K562 (cell line): Measurements from ENCODE around the gene TRIM2.

Experiments
- ATF1 ChIP-seq, 2 experiments: fragments of 450-650 bp in 1 of 2; IDR thresholded peaks; 2 replicates each; pipeline ENCODE4 v1.6.1; 2016; ENCODE audit warnings: missing compliant biosample characterization in 1 of 2, missing genetic modification characterization in 1 of 2
- CBX8 ChIP-seq: fragments of 200-600 bp; sonication (generic); IDR thresholded peaks from 2 replicates; pipeline ENCODE4 v1.6.1; 2012; ENCODE audit warnings: borderline replicate concordance, mixed run types, low read depth, mild to moderate bottlenecking, moderate library complexity, mixed read lengths, low read length, control low read depth, inconsistent platforms; ENCODE audit not compliant: poor library complexity, severe bottlenecking; ENCODE audit errors: extremely low read depth
- GTF2F1 ChIP-seq: IDR thresholded peaks from 2 replicates; pipeline ENCODE4 v1.6.1; 2011; ENCODE audit warnings: low read depth, low read length, improper control_type of control experiment
- NRF1 ChIP-seq, 2 experiments: fragments of 450-650 bp; IDR thresholded peaks in 1 of 2; conservative IDR thresholded peaks in 1 of 2; 2 replicates each; pipeline ENCODE4 v1.6.1; 2014; ENCODE audit warnings: mild to moderate bottlenecking in 2 of 2
- SIN3B ChIP-seq: fragments of 450-650 bp; IDR thresholded peaks from 2 replicates; pipeline ENCODE4 v1.6.1; 2017; ENCODE audit warnings: low read depth, mild to moderate bottlenecking, moderate library complexity
- TBL1XR1 ChIP-seq, 2 experiments: IDR thresholded peaks; 2 replicates each; pipeline ENCODE4 v1.6.1; 2012; ENCODE audit warnings: improper control_type of control experiment in 2 of 2, low read length in 2 of 2, mild to moderate bottlenecking in 1 of 2
- TF ChIP-seq, protein P1 (sequence below): sonication (generic); formaldehyde crosslinking; IDR thresholded peaks from 2 replicates; pipeline ENCODE4 v1.8.0; 2023; ENCODE audit warnings: missing genetic modification reagents, mild to moderate bottlenecking, borderline replicate concordance
- TF ChIP-seq, protein P2 (sequence below): fragments of 450-650 bp; IDR thresholded peaks from one replicate; pipeline ENCODE4 v1.6.1; 2018; ENCODE audit warnings: mild to moderate bottlenecking, moderate library complexity; ENCODE audit not compliant: partially characterized antibody
- TF ChIP-seq, protein P3 (sequence below): fragments of 200-800 bp; sonication (Bioruptor generic); IDR thresholded peaks from 2 replicates; pipeline ENCODE4 v1.6.1; 2016; ENCODE audit warnings: missing genetic modification characterization, missing compliant biosample characterization
- TF ChIP-seq, protein P4 (sequence below), 3 experiments: IDR thresholded peaks in 2 of 3; conservative IDR thresholded peaks in 1 of 3; 2 replicates each; pipeline ENCODE4 v1.5.1; 2011 to 2012; ENCODE audit warnings: low read length in 3 of 3, mild to moderate bottlenecking in 3 of 3, control low read depth in 2 of 3, improper control_type of control experiment in 1 of 3, inconsistent platforms in 1 of 3, low read depth in 1 of 3, mixed read lengths in 1 of 3, moderate library complexity in 1 of 3; ENCODE audit not compliant: insufficient read depth in 2 of 3
- TF ChIP-seq, protein P5 (sequence below): fragments of 450-650 bp; conservative IDR thresholded peaks from 2 replicates; pipeline ENCODE4 v1.6.1; 2016; ENCODE audit warnings: missing genetic modification characterization, low read depth, mild to moderate bottlenecking, control low read depth, missing compliant biosample characterization
- TF ChIP-seq, protein P6 (sequence below), 3 experiments: fragments of 200-800 bp in 1 of 3; sonication (Bioruptor generic) in 1 of 3; sonication (generic) in 1 of 3; formaldehyde crosslinking in 1 of 3; IDR thresholded peaks; 2 replicates each; pipeline versions ENCODE4 v1.6.1 to v1.8.0; 2016 to 2022; ENCODE audit warnings: mild to moderate bottlenecking in 2 of 3, missing compliant biosample characterization in 2 of 3, missing genetic modification characterization in 2 of 3, missing genetic modification reagents in 1 of 3

DNA sequence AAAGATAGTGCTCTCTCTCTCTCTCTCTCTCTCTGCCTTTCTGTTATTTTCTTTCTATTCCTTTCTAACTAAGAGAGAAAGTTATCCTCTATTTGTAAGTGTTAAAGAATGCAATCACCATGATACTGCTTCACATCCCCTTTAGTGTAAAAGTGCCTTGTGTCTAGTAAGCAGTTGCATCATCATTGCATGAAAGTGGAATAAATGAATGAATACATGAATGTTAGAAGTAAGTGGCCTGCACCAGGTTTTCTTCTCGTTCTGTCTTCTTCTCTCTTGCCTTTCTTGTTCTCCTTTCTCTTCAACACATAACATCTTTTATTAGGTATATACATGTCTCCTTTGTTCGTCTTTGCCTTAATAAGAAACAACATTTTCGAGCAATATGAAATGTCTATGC lies 35.2 kb downstream of the TRIM2 start:
- TF ChIP-seq SIN3B (no peak), TBL1XR1 (IDR thresholded peaks at IDR 0.05; ENCODE audit: low read length in 2 of 2) (no peak), CBX8 (no peak), GTF2F1 (no peak), ATF1 (CRISPR knock-in tag; IDR thresholded peaks at IDR 0.05) (no peak), ATF1 (tag; IDR thresholded peaks at IDR 0.05) (no peak), NRF1 (conservative IDR thresholded peaks at IDR 0.05 in 1 of 2, IDR thresholded peaks at IDR 0.05 in 1 of 2) (no peak)
- TF ChIP-seq, protein P1, sequence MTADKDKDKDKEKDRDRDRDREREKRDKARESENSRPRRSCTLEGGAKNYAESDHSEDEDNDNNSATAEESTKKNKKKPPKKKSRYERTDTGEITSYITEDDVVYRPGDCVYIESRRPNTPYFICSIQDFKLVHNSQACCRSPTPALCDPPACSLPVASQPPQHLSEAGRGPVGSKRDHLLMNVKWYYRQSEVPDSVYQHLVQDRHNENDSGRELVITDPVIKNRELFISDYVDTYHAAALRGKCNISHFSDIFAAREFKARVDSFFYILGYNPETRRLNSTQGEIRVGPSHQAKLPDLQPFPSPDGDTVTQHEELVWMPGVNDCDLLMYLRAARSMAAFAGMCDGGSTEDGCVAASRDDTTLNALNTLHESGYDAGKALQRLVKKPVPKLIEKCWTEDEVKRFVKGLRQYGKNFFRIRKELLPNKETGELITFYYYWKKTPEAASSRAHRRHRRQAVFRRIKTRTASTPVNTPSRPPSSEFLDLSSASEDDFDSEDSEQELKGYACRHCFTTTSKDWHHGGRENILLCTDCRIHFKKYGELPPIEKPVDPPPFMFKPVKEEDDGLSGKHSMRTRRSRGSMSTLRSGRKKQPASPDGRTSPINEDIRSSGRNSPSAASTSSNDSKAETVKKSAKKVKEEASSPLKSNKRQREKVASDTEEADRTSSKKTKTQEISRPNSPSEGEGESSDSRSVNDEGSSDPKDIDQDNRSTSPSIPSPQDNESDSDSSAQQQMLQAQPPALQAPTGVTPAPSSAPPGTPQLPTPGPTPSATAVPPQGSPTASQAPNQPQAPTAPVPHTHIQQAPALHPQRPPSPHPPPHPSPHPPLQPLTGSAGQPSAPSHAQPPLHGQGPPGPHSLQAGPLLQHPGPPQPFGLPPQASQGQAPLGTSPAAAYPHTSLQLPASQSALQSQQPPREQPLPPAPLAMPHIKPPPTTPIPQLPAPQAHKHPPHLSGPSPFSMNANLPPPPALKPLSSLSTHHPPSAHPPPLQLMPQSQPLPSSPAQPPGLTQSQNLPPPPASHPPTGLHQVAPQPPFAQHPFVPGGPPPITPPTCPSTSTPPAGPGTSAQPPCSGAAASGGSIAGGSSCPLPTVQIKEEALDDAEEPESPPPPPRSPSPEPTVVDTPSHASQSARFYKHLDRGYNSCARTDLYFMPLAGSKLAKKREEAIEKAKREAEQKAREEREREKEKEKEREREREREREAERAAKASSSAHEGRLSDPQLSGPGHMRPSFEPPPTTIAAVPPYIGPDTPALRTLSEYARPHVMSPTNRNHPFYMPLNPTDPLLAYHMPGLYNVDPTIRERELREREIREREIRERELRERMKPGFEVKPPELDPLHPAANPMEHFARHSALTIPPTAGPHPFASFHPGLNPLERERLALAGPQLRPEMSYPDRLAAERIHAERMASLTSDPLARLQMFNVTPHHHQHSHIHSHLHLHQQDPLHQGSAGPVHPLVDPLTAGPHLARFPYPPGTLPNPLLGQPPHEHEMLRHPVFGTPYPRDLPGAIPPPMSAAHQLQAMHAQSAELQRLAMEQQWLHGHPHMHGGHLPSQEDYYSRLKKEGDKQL (CRISPR knock-in tag) = no peak
- TF ChIP-seq, protein P2, sequence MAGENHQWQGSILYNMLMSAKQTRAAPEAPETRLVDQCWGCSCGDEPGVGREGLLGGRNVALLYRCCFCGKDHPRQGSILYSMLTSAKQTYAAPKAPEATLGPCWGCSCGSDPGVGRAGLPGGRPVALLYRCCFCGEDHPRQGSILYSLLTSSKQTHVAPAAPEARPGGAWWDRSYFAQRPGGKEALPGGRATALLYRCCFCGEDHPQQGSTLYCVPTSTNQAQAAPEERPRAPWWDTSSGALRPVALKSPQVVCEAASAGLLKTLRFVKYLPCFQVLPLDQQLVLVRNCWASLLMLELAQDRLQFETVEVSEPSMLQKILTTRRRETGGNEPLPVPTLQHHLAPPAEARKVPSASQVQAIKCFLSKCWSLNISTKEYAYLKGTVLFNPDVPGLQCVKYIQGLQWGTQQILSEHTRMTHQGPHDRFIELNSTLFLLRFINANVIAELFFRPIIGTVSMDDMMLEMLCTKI = no peak
- TF ChIP-seq, protein P3, sequence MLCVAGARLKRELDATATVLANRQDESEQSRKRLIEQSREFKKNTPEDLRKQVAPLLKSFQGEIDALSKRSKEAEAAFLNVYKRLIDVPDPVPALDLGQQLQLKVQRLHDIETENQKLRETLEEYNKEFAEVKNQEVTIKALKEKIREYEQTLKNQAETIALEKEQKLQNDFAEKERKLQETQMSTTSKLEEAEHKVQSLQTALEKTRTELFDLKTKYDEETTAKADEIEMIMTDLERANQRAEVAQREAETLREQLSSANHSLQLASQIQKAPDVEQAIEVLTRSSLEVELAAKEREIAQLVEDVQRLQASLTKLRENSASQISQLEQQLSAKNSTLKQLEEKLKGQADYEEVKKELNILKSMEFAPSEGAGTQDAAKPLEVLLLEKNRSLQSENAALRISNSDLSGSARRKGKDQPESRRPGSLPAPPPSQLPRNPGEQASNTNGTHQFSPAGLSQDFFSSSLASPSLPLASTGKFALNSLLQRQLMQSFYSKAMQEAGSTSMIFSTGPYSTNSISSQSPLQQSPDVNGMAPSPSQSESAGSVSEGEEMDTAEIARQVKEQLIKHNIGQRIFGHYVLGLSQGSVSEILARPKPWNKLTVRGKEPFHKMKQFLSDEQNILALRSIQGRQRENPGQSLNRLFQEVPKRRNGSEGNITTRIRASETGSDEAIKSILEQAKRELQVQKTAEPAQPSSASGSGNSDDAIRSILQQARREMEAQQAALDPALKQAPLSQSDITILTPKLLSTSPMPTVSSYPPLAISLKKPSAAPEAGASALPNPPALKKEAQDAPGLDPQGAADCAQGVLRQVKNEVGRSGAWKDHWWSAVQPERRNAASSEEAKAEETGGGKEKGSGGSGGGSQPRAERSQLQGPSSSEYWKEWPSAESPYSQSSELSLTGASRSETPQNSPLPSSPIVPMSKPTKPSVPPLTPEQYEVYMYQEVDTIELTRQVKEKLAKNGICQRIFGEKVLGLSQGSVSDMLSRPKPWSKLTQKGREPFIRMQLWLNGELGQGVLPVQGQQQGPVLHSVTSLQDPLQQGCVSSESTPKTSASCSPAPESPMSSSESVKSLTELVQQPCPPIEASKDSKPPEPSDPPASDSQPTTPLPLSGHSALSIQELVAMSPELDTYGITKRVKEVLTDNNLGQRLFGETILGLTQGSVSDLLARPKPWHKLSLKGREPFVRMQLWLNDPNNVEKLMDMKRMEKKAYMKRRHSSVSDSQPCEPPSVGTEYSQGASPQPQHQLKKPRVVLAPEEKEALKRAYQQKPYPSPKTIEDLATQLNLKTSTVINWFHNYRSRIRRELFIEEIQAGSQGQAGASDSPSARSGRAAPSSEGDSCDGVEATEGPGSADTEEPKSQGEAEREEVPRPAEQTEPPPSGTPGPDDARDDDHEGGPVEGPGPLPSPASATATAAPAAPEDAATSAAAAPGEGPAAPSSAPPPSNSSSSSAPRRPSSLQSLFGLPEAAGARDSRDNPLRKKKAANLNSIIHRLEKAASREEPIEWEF (CRISPR knock-in tag) = no peak
- TF ChIP-seq, protein P4, sequence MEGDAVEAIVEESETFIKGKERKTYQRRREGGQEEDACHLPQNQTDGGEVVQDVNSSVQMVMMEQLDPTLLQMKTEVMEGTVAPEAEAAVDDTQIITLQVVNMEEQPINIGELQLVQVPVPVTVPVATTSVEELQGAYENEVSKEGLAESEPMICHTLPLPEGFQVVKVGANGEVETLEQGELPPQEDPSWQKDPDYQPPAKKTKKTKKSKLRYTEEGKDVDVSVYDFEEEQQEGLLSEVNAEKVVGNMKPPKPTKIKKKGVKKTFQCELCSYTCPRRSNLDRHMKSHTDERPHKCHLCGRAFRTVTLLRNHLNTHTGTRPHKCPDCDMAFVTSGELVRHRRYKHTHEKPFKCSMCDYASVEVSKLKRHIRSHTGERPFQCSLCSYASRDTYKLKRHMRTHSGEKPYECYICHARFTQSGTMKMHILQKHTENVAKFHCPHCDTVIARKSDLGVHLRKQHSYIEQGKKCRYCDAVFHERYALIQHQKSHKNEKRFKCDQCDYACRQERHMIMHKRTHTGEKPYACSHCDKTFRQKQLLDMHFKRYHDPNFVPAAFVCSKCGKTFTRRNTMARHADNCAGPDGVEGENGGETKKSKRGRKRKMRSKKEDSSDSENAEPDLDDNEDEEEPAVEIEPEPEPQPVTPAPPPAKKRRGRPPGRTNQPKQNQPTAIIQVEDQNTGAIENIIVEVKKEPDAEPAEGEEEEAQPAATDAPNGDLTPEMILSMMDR (IDR thresholded peaks at IDR 0.05 in 2 of 3, conservative IDR thresholded peaks at IDR 0.05 in 1 of 3; ENCODE audit: insufficient read depth in 2 of 3, low read depth in 1 of 3, low read length in 3 of 3) = no peak
- TF ChIP-seq, protein P5, sequence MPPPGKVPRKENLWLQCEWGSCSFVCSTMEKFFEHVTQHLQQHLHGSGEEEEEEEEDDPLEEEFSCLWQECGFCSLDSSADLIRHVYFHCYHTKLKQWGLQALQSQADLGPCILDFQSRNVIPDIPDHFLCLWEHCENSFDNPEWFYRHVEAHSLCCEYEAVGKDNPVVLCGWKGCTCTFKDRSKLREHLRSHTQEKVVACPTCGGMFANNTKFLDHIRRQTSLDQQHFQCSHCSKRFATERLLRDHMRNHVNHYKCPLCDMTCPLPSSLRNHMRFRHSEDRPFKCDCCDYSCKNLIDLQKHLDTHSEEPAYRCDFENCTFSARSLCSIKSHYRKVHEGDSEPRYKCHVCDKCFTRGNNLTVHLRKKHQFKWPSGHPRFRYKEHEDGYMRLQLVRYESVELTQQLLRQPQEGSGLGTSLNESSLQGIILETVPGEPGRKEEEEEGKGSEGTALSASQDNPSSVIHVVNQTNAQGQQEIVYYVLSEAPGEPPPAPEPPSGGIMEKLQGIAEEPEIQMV (tag) = no peak
- TF ChIP-seq, protein P6, sequence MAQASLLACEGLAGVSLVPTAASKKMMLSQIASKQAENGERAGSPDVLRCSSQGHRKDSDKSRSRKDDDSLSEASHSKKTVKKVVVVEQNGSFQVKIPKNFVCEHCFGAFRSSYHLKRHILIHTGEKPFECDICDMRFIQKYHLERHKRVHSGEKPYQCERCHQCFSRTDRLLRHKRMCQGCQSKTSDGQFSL (CRISPR knock-in tag; IDR thresholded peaks at IDR 0.05) = no peak
- TF ChIP-seq, protein P6 (tag; IDR thresholded peaks at IDR 0.05) = no peak
